HepG2 (cell line): ENCODE measurements around the gene LAMA5. TPM values are rescaled to one million over a fixed set of nuclear protein-coding genes. Genes with fewer than 3 reads are reported as not detected.
A peak's percentile ranks its signal among the peaks of the same experiment; 100 is the strongest.

Experiments
- ADNP ChIP-seq: sonication (generic); formaldehyde crosslinking; IDR thresholded peaks from 2 replicates; pipeline ENCODE4 v1.4.0; 2020; ENCODE audit warnings: missing genetic modification reagents
- EP300 ChIP-seq, 3 experiments: sonication (generic) in 1 of 3; formaldehyde crosslinking in 1 of 3; IDR thresholded peaks; 2 replicates each; pipeline versions ENCODE4 v1.5.1 to v1.6.1; 2011 to 2020; ENCODE audit warnings: low read depth in 2 of 3, low read length in 2 of 3, borderline replicate concordance in 1 of 3, improper control_type of control experiment in 1 of 3, mild to moderate bottlenecking in 1 of 3, missing genetic modification reagents in 1 of 3, moderate library complexity in 1 of 3
- FOSL2 ChIP-seq: sonication (generic); formaldehyde crosslinking; IDR thresholded peaks from 2 replicates; pipeline ENCODE4 v1.4.0; 2020; ENCODE audit warnings: missing genetic modification reagents
- GTF2F1 ChIP-seq: fragments of 150-350 bp; IDR thresholded peaks from 2 replicates; pipeline ENCODE4 v1.6.1; 2014; ENCODE audit warnings: low read length
- HOXA5 ChIP-seq: sonication (generic); formaldehyde crosslinking; IDR thresholded peaks from 2 replicates; pipeline ENCODE4 v1.4.0; 2020; ENCODE audit warnings: missing genetic modification reagents
- ISX ChIP-seq: sonication (generic); formaldehyde crosslinking; conservative IDR thresholded peaks from 2 replicates; pipeline ENCODE4 v1.5.0; 2020; ENCODE audit warnings: missing genetic modification reagents
- NFE2 ChIP-seq: sonication (generic); formaldehyde crosslinking; IDR thresholded peaks from 2 replicates; pipeline ENCODE4 v1.4.0; 2020; ENCODE audit warnings: missing genetic modification reagents
- PHB2 ChIP-seq: fragments of 450-650 bp; IDR thresholded peaks from 2 replicates; pipeline ENCODE4 v1.6.1; 2018; ENCODE audit not compliant: partially characterized antibody
- RARA ChIP-seq: IDR thresholded peaks from 2 replicates; pipeline ENCODE4 v1.6.1; 2016; ENCODE audit warnings: missing genetic modification reagents, missing compliant biosample characterization
- SMYD3 ChIP-seq: sonication (generic); formaldehyde crosslinking; IDR thresholded peaks from 2 replicates; pipeline ENCODE4 v1.8.1; 2023; ENCODE audit warnings: mild to moderate bottlenecking, missing genetic modification reagents
- TMF1 ChIP-seq: sonication (generic); formaldehyde crosslinking; IDR thresholded peaks from 2 replicates; pipeline ENCODE4 v1.8.1; 2022; ENCODE audit warnings: low read depth, missing genetic modification reagents
- ZNF124 ChIP-seq: sonication (generic); formaldehyde crosslinking; IDR thresholded peaks from 2 replicates; pipeline ENCODE4 v1.4.0; 2020; ENCODE audit warnings: missing genetic modification reagents
- ZNF138 ChIP-seq: sonication (generic); formaldehyde crosslinking; IDR thresholded peaks from 2 replicates; pipeline ENCODE4 v1.5.0; 2020; ENCODE audit warnings: mild to moderate bottlenecking, low read depth, missing genetic modification reagents
- ZNF24 ChIP-seq: fragments of 450-650 bp; IDR thresholded peaks from 2 replicates; pipeline ENCODE4 v1.6.1; 2017; ENCODE audit warnings: antibody characterized with exemption, mild to moderate bottlenecking
- ZNF552 ChIP-seq: sonication (generic); formaldehyde crosslinking; IDR thresholded peaks from 2 replicates; pipeline ENCODE4 v1.9.0; 2022; ENCODE audit warnings: missing genetic modification reagents, mild to moderate bottlenecking, borderline replicate concordance
- ZNF598 ChIP-seq: sonication (generic); formaldehyde crosslinking; IDR thresholded peaks from 2 replicates; pipeline ENCODE4 v1.5.1; 2020; ENCODE audit warnings: mild to moderate bottlenecking, missing genetic modification reagents, borderline replicate concordance
- ZNF724P ChIP-seq: sonication (generic); formaldehyde crosslinking; IDR thresholded peaks from 2 replicates; pipeline ENCODE4 v1.8.0; 2022; ENCODE audit warnings: missing genetic modification reagents, borderline replicate concordance
- ZSCAN29 ChIP-seq: sonication (generic); formaldehyde crosslinking; conservative IDR thresholded peaks from 2 replicates; pipeline ENCODE4 v1.4.0; 2020; ENCODE audit warnings: mild to moderate bottlenecking, missing genetic modification reagents
- polyA plus RNA-seq, 8 experiments: library from polyadenylated mRNA; depleted of rRNA in 3 of 8; stranded (reverse) in 7 of 8; unstranded in 1 of 8; fragments of >200 nt; fragmentation: Illumina TruSeq in 4 of 8; extraction: Trizol in 4 of 8; gene quantifications; 2 replicates each; pipeline versions ENCODE4 v1.2.1 to v1.2.3, GENCODE V29; 2011 to 2016; ENCODE audit warnings: low read depth in 4 of 8, missing spikeins in 1 of 8, mixed read lengths in 1 of 8; ENCODE audit not compliant: insufficient read depth in 1 of 8
- total RNA-seq, 5 experiments: library from RNA; depleted of rRNA; stranded (reverse); fragments of >200 nt; fragmentation: Illumina TruSeq; extraction: Trizol; gene quantifications; 2 replicates each; pipeline ENCODE4 v1.2.3, GENCODE V29; 2016; ENCODE audit warnings: low read depth in 1 of 5
- TF ChIP-seq, protein P1 (sequence below): sonication (generic); formaldehyde crosslinking; IDR thresholded peaks from 2 replicates; pipeline ENCODE4 v1.4.0; 2020; ENCODE audit warnings: low read depth, missing genetic modification reagents
- TF ChIP-seq, protein P2 (sequence below): sonication (generic); formaldehyde crosslinking; conservative IDR thresholded peaks from 2 replicates; pipeline ENCODE4 v1.4.0; 2020; ENCODE audit warnings: mild to moderate bottlenecking, missing genetic modification reagents, moderate library complexity
- TF ChIP-seq, protein P3 (sequence below): sonication (generic); formaldehyde crosslinking; IDR thresholded peaks from 2 replicates; pipeline ENCODE4 v1.9.0; 2022; ENCODE audit warnings: low read depth, missing genetic modification reagents

Gene LAMA5
- total and polyA plus RNA-seq, 2 of the 13 experiments (the other 11 are each of a cell fraction or from before 2014, with no cell fraction given): 21.0 to 44.7 TPM

DNA sequence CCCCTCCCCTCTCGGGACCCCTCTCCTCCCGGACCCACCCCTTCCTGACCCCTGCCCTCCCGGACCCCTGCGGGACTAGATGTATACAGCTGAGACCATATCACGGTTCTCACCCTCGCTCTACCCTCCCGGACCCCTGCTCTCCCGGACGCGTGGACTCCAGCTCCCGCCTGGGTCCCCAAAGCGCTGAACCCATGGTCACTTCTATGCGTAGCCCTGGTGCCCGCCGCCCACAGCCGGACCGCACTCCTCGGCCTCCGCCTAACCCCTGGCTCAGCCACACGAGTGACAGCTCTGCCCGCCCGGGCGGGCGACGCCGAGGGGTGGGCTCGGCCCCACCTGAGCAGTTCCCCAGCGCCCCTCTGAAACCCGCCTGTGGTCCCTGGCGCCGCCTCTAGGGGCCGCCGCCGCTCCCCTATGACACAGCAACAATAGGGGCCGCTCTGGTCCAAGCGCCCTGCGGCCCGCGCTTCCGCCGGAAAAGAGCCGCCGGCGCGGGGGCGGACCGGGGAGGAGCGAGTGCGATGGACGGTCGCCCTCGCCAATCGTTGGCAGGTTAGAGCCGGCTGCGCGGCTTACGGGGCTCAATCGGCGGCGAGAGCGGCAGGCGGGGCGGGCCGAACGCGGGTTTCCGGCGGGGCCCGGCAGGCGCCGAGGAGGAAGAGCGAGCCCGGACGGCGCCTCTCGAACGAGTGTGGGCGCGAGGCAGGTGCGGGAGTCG lies 64.6 kb downstream of the LAMA5 start, which contains the start of gene ADRM1 (continued):
- TF ChIP-seq, protein P1, sequence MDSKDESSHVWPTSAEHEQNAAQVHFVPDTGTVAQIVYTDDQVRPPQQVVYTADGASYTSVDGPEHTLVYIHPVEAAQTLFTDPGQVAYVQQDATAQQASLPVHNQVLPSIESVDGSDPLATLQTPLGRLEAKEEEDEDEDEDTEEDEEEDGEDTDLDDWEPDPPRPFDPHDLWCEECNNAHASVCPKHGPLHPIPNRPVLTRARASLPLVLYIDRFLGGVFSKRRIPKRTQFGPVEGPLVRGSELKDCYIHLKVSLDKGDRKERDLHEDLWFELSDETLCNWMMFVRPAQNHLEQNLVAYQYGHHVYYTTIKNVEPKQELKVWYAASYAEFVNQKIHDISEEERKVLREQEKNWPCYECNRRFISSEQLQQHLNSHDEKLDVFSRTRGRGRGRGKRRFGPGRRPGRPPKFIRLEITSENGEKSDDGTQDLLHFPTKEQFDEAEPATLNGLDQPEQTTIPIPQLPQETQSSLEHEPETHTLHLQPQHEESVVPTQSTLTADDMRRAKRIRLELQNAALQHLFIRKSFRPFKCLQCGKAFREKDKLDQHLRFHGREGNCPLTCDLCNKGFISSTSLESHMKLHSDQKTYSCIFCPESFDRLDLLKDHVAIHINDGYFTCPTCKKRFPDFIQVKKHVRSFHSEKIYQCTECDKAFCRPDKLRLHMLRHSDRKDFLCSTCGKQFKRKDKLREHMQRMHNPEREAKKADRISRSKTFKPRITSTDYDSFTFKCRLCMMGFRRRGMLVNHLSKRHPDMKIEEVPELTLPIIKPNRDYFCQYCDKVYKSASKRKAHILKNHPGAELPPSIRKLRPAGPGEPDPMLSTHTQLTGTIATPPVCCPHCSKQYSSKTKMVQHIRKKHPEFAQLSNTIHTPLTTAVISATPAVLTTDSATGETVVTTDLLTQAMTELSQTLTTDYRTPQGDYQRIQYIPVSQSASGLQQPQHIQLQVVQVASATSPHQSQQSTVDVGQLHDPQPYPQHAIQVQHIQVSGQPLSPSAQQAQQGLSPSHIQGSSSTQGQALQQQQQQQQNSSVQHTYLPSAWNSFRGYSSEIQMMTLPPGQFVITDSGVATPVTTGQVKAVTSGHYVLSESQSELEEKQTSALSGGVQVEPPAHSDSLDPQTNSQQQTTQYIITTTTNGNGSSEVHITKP: peak; percentile 78
- TF ChIP-seq, protein P2, sequence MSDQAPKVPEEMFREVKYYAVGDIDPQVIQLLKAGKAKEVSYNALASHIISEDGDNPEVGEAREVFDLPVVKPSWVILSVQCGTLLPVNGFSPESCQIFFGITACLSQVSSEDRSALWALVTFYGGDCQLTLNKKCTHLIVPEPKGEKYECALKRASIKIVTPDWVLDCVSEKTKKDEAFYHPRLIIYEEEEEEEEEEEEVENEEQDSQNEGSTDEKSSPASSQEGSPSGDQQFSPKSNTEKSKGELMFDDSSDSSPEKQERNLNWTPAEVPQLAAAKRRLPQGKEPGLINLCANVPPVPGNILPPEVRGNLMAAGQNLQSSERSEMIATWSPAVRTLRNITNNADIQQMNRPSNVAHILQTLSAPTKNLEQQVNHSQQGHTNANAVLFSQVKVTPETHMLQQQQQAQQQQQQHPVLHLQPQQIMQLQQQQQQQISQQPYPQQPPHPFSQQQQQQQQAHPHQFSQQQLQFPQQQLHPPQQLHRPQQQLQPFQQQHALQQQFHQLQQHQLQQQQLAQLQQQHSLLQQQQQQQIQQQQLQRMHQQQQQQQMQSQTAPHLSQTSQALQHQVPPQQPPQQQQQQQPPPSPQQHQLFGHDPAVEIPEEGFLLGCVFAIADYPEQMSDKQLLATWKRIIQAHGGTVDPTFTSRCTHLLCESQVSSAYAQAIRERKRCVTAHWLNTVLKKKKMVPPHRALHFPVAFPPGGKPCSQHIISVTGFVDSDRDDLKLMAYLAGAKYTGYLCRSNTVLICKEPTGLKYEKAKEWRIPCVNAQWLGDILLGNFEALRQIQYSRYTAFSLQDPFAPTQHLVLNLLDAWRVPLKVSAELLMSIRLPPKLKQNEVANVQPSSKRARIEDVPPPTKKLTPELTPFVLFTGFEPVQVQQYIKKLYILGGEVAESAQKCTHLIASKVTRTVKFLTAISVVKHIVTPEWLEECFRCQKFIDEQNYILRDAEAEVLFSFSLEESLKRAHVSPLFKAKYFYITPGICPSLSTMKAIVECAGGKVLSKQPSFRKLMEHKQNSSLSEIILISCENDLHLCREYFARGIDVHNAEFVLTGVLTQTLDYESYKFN: peak; percentile 65
- TF ChIP-seq ZNF124: peak; percentile 94; the same call in 1 of the 2 replicates
- TF ChIP-seq ADNP (CRISPR knock-in tag): no peak
- TF ChIP-seq ISX (CRISPR knock-in tag): 0 out of 2 replicates have a peak, but pooled peaks have one; percentile 47
- 0 out of 2 replicates have a peak, but pooled peaks have one; percentile 66 for TF ChIP-seq ZNF552
- no peak; the same call in 1 of the 2 replicates for TF ChIP-seq TMF1 (CRISPR knock-in tag)
- peak; percentile 72 for TF ChIP-seq HOXA5 (CRISPR knock-in tag)
- no peak for TF ChIP-seq GTF2F1
- no peak for TF ChIP-seq SMYD3 (CRISPR knock-in tag)
- no peak for TF ChIP-seq PHB2
- TF ChIP-seq ZNF724P (CRISPR knock-in tag): peak; percentile 90
- peak; percentile 99 for TF ChIP-seq NFE2 (CRISPR knock-in tag)
- TF ChIP-seq ZSCAN29 (CRISPR knock-in tag): no peak
- TF ChIP-seq ZNF24: peak; percentile 58; the same call in 1 of the 2 replicates
- TF ChIP-seq, protein P3, sequence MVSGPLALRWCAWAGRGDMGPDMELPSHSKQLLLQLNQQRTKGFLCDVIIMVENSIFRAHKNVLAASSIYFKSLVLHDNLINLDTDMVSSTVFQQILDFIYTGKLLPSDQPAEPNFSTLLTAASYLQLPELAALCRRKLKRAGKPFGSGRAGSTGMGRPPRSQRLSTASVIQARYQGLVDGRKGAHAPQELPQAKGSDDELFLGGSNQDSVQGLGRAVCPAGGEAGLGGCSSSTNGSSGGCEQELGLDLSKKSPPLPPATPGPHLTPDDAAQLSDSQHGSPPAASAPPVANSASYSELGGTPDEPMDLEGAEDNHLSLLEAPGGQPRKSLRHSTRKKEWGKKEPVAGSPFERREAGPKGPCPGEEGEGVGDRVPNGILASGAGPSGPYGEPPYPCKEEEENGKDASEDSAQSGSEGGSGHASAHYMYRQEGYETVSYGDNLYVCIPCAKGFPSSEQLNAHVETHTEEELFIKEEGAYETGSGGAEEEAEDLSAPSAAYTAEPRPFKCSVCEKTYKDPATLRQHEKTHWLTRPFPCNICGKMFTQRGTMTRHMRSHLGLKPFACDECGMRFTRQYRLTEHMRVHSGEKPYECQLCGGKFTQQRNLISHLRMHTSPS (CRISPR knock-in tag): peak; percentile 38; the same call in 1 of the 2 replicates
- peak; percentile 31; the same call in 1 of the 2 replicates for TF ChIP-seq ZNF598 (CRISPR knock-in tag)
- TF ChIP-seq EP300 (IDR thresholded peaks at IDR 0.05; ENCODE audit: low read depth in 2 of 2, low read length in 2 of 2): peak; percentile 80 to 96; a peak in 3 of 4 replicates
- TF ChIP-seq EP300 (CRISPR knock-in tag; IDR thresholded peaks at IDR 0.05; ENCODE audit: borderline replicate concordance): peak; percentile 81; the same call in 1 of the 2 replicates
- TF ChIP-seq FOSL2 (CRISPR knock-in tag): peak; percentile 84
- TF ChIP-seq ZNF138 (CRISPR knock-in tag): 0 out of 2 replicates have a peak, but pooled peaks have one; percentile 32
- TF ChIP-seq RARA (CRISPR knock-in tag): no peak; the same call in 1 of the 2 replicates
